GM18505 (cell line): ENCODE results near the gene EDEM2.

Experiments used
- ATAC-seq: cut with Tn5 transposase; IDR thresholded peaks from one replicate; pipeline ENCODE4 v1.9.1; 2021; ENCODE audit not compliant: unreplicated experiment
- POLR2A ChIP-seq: IDR thresholded peaks from 4 replicates; pipeline ENCODE4 v1.6.1; 2011; ENCODE audit warnings: borderline replicate concordance; ENCODE audit not compliant: insufficient read depth, insufficient read length; ENCODE audit errors: extremely low read depth

The EDEM2 gene

DNA sequence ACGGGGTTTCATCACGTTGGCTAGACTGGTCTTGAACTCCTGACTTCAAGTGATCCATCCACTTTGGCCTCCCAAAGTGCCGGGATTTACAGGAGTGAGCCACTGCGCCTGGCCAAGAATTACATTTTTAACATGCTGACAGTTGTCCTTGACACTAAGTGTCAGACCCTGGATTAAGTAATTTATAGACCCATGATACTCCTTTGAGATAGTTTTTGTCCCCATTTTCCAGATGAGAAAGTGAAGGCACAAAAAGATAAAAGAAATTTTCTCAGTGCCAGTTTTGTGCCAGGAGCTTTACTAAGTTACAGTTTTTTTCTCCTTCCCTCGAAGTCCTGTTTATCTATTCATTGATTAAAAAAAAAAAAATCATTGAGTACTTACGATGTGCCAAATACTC, 9.8 kb upstream of the EDEM2 start:
- no peak for TF ChIP-seq POLR2A
- no peak for ATAC-seq

DNA sequence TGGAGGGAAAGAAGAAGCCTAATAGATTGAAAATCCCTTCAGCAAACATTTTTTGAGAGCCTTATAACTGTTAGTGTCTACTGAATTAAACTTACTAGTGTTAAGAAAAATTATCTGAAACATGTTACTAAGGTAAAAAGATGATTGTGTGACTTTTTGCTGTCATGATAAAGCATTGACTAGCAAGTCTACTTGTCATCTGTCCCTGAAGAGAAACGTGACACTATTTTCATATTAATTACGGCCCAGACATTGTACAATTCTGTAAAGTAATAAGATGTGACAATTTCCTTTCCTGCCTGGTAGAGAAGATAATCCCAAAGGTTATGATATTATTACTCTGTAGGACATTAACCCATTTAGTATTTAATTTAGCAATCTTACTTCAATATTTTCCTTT, 8.8 kb upstream of the EDEM2 start:
- no peak for TF ChIP-seq POLR2A
- no peak for ATAC-seq

DNA sequence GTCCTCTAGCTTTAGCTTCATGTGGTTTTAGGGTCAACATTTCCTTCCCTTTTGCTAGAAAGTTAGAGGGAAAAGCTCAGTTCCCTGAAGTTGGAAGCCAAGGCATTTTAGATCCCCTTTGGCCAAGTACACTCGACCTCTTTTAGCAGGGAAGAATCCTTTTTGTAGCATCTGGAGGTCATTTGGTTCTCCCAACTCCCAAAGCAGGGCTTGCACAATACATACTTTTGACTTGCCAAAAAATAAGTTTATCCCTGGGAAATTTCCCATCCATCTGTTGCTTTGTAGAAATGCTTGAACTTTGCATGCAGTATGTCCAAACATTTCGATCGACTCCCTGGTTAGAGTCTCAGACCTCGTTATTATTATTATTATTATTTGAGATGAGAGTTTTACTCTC, 4.6 kb upstream of the EDEM2 start:
- TF ChIP-seq POLR2A = no peak
- ATAC-seq = no peak

DNA sequence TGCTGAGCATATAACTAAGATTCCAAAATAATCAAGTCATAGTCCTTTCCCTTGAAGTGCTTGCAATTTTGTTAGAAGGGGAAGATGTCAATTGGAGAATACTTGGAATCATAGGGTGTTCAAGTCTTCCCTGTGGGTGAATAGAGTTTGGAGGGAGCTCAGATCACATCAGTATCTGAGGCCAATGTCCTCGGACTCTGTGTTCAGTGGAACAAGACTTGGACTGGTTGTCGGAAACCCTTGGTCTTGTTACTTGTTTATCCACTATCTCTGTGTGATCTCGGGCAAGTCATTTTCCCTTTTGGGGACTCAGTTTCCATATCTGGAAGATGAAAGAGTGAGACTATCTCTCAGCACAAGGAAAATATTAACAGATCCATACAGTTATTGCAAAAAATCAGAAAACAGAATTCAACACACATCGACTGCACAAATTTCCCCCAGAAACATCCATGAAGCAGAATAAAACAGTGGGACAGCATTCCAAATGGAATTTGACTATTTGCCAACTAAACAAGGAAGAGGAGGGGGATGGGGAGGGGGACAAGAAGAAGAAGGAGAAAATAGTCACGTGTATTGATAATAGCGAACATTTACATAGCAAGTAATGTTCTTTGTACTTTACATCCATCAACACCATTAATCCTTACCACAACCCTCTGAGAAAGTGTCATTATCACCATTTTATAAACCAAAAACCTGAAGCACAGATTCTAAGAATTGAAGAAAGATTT, 3.9 kb upstream of the EDEM2 start:
- TF ChIP-seq POLR2A = no peak
- ATAC-seq = no peak

DNA sequence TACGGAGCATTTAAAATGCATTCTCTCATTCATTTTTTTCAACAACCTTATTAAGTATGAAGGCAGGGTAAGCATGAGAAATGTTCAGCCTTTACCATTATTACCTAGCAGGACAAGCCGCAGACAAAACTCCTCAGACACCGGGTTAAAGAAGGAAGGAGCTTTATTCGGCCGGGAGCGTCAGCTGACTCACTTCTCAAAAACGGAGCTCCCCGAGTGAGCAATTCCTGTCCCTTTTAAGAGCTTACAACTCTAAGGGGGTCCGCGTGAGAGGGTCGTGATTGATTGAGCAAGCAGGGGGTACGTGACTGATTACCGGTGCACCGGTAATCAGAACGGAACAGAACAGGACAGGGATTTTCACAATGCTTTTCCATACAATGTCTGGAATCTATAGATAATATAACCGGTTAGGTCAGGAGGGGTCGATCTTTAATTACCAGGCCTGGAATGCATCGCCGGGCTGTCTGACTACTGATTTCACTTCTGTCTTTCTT, 487 bp upstream of the EDEM2 start:
- ATAC-seq = peak; percentile 21

DNA sequence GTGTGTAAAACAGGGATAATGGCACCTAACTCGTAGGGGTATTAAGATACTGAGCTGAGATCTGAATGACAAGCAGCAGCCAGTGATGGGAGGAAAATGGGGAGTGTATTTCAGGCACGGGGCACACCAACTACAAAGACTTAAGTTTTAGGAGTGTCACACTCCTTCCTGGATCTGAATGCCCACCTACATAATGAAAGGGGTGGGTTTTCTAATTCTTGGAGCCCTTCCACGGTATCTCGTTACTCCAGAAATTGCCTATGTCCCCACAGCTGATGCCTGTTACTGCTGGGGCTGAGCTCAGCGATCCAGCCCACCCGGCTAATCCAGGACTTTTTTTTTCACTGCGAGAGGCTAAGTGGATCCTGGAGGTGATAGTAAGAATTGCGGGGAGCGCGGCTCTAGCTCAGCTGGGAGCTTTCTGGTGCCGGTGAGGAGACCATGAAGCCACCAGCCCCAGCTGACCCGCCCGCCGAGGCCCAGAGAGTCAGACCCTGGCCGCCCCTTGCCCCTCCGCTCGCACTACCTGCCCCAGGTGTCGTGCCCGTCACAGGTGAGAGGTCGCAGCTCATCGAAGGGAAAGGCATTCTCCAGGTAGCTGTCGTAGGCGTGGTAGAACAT, 727 bp downstream of the EDEM2 start:
- TF ChIP-seq POLR2A = no peak
- no peak for ATAC-seq

DNA sequence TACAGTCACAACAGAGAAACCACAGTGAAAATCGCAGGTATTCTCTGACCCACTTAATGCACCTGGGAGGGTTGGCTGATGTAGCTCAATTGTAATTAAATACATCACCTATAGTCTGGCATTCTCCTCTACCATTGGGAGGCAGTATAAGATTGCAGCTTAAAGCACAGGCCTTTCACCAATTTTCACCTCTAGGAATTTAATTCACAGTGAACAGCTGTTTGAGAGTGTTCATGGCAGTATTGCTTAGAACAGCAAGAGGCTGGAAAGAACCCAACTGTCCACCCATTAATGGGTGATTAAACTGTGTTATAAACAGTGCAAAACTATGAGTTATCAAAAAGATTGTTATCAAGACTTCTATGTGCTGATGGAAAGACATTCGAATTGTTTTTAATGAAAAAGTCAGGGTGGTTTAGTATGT, 2.0 kb downstream of the EDEM2 start:
- no peak for TF ChIP-seq POLR2A
- ATAC-seq = no peak

DNA sequence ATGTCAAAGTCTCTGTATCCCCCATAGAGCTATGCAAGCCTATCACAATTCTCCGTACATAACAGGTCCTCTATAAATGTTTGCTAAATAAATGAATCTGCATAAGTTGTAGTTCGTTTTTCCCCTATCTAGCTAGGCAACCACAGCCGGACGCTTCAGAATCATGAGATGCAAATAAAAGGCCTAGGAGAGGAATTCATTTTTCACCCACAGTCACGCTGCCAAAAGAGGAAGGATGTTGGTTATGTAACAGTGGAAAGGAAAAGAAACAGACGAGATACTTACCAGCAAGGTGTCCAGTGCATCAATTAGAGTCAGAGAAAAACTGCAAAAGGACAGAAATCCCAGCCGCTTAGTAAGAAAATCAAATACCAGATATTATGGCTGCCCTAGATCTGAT, 2.4 kb downstream of the EDEM2 start:
- ATAC-seq = no peak
- no peak for TF ChIP-seq POLR2A

DNA sequence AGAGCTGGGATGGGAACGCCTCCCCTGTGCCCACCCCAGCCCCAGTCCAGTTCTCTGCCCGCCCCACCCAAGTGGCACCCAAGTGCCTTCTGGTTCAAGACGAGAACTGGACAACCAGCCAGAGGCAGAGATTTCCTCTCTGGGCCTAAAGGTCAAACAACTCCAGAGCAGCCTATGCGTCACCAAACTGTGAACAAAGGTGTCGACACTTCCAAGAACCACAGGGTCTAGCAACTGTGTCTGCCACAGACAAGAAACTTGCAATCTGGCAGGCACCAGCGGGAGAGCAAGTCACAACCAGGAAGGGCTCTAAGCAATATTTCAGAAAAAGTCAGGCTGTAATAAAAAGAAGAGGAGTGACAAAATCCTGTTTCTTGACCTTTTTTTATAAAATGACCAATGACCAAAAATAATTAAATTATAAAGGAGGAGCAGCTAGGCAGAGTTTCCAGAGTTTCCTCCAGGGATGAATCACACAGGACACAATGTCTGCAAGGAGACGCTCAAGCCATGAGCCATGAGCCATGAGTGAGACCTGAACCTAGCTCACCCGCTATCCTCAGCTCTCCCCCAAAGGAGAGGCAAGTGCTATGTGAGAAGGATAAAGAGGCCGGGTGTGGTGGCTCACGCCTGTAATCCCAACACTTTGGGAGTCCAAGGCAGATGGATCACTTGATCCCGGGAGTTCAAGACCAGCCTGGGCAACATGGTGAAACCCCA, 11.1 kb downstream of the EDEM2 start:
- TF ChIP-seq POLR2A = no peak
- ATAC-seq = no peak

DNA sequence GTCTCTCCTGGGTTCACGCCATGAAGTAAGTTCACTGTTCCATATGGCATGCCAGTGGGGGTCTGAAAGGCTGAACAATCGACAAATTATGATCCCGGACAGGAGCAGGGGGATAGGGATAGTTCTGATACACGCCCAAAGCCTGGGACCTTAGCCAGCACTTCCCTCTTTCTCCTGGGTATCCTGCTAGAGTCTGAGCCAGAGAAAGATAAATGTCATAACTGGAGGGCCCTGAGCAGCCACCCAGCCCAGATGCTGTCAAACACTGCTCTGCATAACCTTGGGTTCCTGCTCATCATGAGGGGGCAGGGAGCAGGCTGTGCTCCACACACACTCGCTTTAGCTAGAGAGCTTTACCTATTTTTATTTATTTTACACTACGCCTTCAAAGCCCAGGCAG, 12.3 kb downstream of the EDEM2 start:
- no peak for ATAC-seq
- no peak for TF ChIP-seq POLR2A

DNA sequence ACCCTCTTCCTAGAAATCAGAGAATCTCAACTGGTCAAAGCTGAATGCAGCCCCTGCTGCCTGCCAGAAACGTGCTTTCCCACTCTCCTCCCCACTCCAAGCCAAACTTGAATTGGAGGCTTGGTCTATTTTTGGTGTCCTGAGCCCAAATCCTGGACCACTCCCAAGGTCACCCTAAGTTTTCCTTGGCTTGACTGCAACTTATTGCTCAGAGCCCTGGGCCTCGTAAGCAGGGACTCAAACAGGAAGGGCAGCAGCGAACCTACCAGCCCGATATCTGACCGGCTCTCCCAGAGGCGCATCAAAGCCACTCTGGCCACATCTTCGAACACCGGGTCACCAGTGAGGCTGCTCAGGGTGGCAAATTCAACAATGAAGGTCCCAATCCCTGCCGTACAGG, 12.7 kb downstream of the EDEM2 start:
- TF ChIP-seq POLR2A = no peak
- no peak for ATAC-seq

DNA sequence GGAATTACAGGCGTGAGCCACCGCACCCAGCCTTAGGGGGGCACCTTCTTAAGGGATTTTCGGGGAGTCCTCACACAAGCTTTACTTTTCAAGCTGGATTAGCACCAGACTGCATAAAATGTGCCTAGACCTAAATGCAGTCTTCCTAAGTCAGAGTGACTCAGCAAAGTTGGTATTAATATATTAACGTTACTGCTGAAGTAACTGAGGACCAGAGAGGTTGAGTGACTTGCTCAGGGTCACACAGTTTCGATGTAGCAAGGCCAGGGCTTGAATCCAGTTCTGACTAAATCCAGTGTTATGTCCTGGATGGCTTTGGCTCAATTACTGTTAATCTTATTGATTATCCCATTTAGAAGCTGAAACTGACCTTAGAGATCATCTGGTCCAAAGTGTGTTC, 13.4 kb downstream of the EDEM2 start:
- TF ChIP-seq POLR2A = no peak
- no peak for ATAC-seq

DNA sequence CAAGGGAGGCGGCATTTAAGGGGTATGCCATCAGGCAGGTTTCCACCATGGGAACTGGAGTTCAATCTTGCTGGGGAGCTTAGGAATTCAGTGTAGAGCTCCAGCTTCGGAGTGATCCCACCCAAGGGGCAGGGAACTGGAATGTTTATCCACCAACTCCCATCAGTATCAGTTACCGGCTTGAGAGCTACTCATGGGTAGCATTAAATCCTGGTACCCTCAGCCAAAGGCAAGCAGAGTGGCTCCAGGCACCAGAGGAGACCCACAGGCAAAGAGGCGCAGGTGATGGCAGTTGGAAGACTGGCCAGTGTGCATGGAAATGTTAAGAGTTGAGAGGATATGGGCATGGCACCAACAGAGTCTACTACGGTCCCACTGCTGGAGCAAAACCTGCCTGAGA, 14.1 kb downstream of the EDEM2 start:
- TF ChIP-seq POLR2A = no peak
- ATAC-seq = no peak

DNA sequence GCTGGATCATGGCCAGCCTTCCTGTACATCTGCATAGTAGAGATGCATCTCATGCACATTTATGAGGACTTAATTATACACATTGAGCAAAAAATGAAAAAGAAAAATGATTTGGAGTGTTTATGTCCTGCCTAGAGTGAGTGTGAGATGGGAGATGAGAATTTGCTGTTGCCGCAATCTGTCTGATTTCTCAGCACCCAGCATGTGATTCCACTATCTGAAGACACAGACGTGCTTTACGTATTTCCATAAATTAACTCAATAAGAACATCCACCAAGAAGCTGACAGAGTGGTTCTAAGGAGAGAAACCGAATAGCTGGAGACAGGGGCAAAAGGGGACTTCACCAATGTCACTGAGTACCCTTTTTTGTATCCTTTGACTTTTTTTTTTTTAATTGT, 15.2 kb downstream of the EDEM2 start:
- no peak for ATAC-seq
- TF ChIP-seq POLR2A = no peak
